Type B pancreatic cell (in vitro differentiated cells): ENCODE measurements around the gene EIF3B. TPM values are rescaled to one million over a fixed set of nuclear protein-coding genes. Genes with fewer than 3 reads are reported as not detected.

ENCODE experiments used
- DNase-seq: peaks from one replicate; pipeline ENCODE4 v3.0.0; 2021; ENCODE audit warnings: mixed read lengths; ENCODE audit not compliant: unreplicated experiment; ENCODE audit errors: extremely low spot score
- H3K27ac Mint-ChIP-seq: 2 replicates; pipeline ENCODE4 v1.8.0; 2021; ENCODE audit warnings: mild to moderate bottlenecking, mixed read lengths
- H3K27me3 Mint-ChIP-seq: 2 replicates; pipeline ENCODE4 v1.8.0; 2021; ENCODE audit warnings: mixed read lengths
- H3K36me3 Mint-ChIP-seq: 2 replicates; pipeline ENCODE4 v1.8.0; 2021; ENCODE audit warnings: mixed read lengths
- H3K4me1 Mint-ChIP-seq: one replicate; pipeline ENCODE4 v1.8.0; 2021; ENCODE audit warnings: mixed read lengths; ENCODE audit not compliant: unreplicated experiment
- H3K4me3 Mint-ChIP-seq: 2 replicates; pipeline ENCODE4 v1.8.0; 2021; ENCODE audit warnings: mild to moderate bottlenecking, mixed read lengths
- H3K9me3 Mint-ChIP-seq: 2 replicates; pipeline ENCODE4 v1.8.0; 2021; ENCODE audit warnings: mixed read lengths
- CTCF ChIP-seq: fragments of 200-600 bp; sonication (generic); conservative IDR thresholded peaks from 2 replicates; pipeline ENCODE4 v1.5.0; 2021; ENCODE audit warnings: antibody characterized with exemption, mild to moderate bottlenecking
- total RNA-seq: library from RNA; stranded (reverse); gene quantifications from 2 replicates; pipeline ENCODE4 v1.2.1, GENCODE V29; 2021; ENCODE audit warnings: low replicate concordance

The EIF3B gene
- total RNA-seq, 1 donor from 2014 or later = 178 TPM

GRCh38 chr7:2393706-2394105 is 39.1 kb downstream of the EIF3B start:
- DNase-seq = no peak
- Mint-ChIP-seq H3K36me3 (no peaks in the 10 kb centered on the region), H3K27me3 (no peaks in the 10 kb centered on the region), H3K4me1 (peaks cover 14% of the 10 kb centered on the region), H3K4me3 (no peak overlapping the region), H3K9me3 (no peaks in the 10 kb centered on the region), H3K27ac (no peak overlapping the region)
- TF ChIP-seq CTCF = no peak

- H3K27me3 Mint-ChIP-seq = no peaks in the 10 kb centered on the region
- no peaks in the 10 kb centered on the region for H3K36me3 Mint-ChIP-seq
- TF ChIP-seq CTCF = no peak
- no peaks in the 10 kb centered on the region for H3K9me3 Mint-ChIP-seq
- peaks cover 12% of the 10 kb centered on the region for H3K4me1 Mint-ChIP-seq
- H3K4me3 Mint-ChIP-seq = no peak overlapping the region
- H3K27ac Mint-ChIP-seq = no peak overlapping the region
- DNase-seq = no peak
These were observed 40.0 kb downstream of the EIF3B start for GRCh38 chr7:2394566-2395082.

DNA sequence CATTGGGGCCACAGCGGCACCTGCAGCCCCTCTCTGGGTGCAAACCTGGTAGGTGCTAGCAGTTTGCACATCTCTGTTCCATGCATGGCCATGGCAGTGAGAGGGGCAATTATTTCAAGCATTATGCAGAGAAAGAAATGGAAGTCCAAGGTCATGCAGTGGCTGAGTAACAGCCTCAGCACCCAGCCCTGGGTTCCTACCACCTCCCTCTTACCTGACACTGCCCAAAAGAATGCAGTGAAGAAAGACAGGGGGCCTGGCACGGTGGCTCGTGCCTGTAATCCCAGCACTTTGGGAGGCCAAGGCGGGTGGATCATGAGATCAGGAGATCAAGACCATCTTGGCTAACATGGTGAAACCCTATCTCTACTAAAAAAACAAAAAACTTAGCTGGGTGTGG is 43.9 kb downstream of the EIF3B start:
- DNase-seq = no peak
- peaks cover 14% of the 10 kb centered on the region for H3K4me1 Mint-ChIP-seq
- H3K27ac Mint-ChIP-seq = peak overlapping the region; percentile 19
- no peaks in the 10 kb centered on the region for H3K36me3 Mint-ChIP-seq
- H3K9me3 Mint-ChIP-seq = no peaks in the 10 kb centered on the region
- no peak overlapping the region for H3K4me3 Mint-ChIP-seq
- no peaks in the 10 kb centered on the region for H3K27me3 Mint-ChIP-seq
- TF ChIP-seq CTCF = no peak

- TF ChIP-seq CTCF = no peak
- peaks cover 3% of the 10 kb centered on the region for H3K27me3 Mint-ChIP-seq
- H3K27ac Mint-ChIP-seq = peak overlapping the region; percentile 92
- H3K36me3 Mint-ChIP-seq = no peaks in the 10 kb centered on the region
- no peak for DNase-seq
- H3K4me1 Mint-ChIP-seq = peaks cover 22% of the 10 kb centered on the region
- no peaks in the 10 kb centered on the region for H3K9me3 Mint-ChIP-seq
- H3K4me3 Mint-ChIP-seq = peak overlapping the region; percentile 81
These were observed 45.4 kb downstream of the EIF3B start for GRCh38 chr7:2399848-2400587.

DNA sequence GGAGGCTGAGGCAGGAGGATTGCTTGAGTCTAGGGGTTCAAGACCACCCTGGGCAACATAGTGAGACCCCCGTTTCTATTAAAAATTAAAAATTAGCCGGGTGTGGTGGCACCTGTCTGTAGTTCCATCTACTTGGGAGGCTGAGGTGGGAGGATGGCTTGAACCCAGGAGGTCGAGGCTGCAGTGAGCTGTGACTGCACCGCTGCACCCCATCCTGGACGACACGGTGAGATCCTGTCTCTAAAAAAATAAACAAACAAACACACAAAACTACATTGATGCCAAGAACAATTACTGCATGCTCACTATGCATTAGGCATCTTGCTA is 48.0 kb downstream of the EIF3B start:
- no peak for TF ChIP-seq CTCF
- H3K27ac Mint-ChIP-seq = no peak overlapping the region
- H3K36me3 Mint-ChIP-seq = no peaks in the 10 kb centered on the region
- DNase-seq = no peak
- H3K4me1 Mint-ChIP-seq = peaks cover 41% of the 10 kb centered on the region
- peak overlapping the region; percentile 87 for H3K4me3 Mint-ChIP-seq
- H3K27me3 Mint-ChIP-seq = peaks cover 3% of the 10 kb centered on the region
- no peaks in the 10 kb centered on the region for H3K9me3 Mint-ChIP-seq
